ENCODE measurements around the gene SUMF1. TPM values are rescaled to one million over a fixed set of nuclear protein-coding genes. Genes with fewer than 3 reads are reported as not detected.

The SUMF1 gene
- polyA plus RNA-seq, 1 experiment = 51.4 TPM

GRCh38 chr3:4351872-4352271 lies 115.2 kb downstream of the SUMF1 start:
- TF ChIP-seq, protein P1, sequence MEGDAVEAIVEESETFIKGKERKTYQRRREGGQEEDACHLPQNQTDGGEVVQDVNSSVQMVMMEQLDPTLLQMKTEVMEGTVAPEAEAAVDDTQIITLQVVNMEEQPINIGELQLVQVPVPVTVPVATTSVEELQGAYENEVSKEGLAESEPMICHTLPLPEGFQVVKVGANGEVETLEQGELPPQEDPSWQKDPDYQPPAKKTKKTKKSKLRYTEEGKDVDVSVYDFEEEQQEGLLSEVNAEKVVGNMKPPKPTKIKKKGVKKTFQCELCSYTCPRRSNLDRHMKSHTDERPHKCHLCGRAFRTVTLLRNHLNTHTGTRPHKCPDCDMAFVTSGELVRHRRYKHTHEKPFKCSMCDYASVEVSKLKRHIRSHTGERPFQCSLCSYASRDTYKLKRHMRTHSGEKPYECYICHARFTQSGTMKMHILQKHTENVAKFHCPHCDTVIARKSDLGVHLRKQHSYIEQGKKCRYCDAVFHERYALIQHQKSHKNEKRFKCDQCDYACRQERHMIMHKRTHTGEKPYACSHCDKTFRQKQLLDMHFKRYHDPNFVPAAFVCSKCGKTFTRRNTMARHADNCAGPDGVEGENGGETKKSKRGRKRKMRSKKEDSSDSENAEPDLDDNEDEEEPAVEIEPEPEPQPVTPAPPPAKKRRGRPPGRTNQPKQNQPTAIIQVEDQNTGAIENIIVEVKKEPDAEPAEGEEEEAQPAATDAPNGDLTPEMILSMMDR (IDR thresholded peaks at IDR 0.05; ENCODE audit: low read depth, low read length) = no peak
- CTCF ChIA-PET = interaction anchor here (1.0 to 18.5 kb wide), 42 partner anchors 9 to 707 kb away, joined by 3 to 336 read pairs (median 6); partner anchors contain the start of genes ITPR1 and SUMF1
- POLR2A ChIA-PET = no interaction called here
- Histone ChIP-seq H3K4me3 (ENCODE audit: low read depth, low read length) (no peak overlapping the region), H3K9me3 (ENCODE audit: control insufficient read depth, insufficient read depth, low read length) (no peaks in the 10 kb centered on the region), H3K27ac (ENCODE audit: low read depth, low read length) (no peak overlapping the region), H3K27me3 (ENCODE audit: control insufficient read depth, insufficient read depth, low read length) (no peaks in the 10 kb centered on the region)
- no peak for DNase-seq (ENCODE audit: low read depth, low spot score)

GRCh38 chr3:4351164-4351855 lies 115.8 kb downstream of the SUMF1 start:
- CTCF ChIA-PET = interaction anchor here (0.6 to 18.5 kb wide), 89 partner anchors 9 to 727 kb away, joined by 3 to 336 read pairs (median 5); partner anchors contain the start of genes ITPR1 and SUMF1
- peak overlapping the region; percentile 21; the same call in 1 of the 2 replicates for H3K4me3 ChIP-seq (ENCODE audit: low read depth, low read length)
- POLR2A ChIA-PET = interaction anchor here (1.0 to 2.2 kb wide), 2 partner anchors 116 to 142 kb away, joined by 5 to 18 read pairs; partner anchors contain the start of genes ITPR1 and SUMF1
- H3K27me3 ChIP-seq (ENCODE audit: control insufficient read depth, insufficient read depth, low read length) = no peaks in the 10 kb centered on the region
- peak overlapping the region; percentile 52 for H3K27ac ChIP-seq (ENCODE audit: low read depth, low read length)
- no peak for DNase-seq (ENCODE audit: low read depth, low spot score)
- no peaks in the 10 kb centered on the region for H3K9me3 ChIP-seq (ENCODE audit: control insufficient read depth, insufficient read depth, low read length)
- TF ChIP-seq, protein P1 (IDR thresholded peaks at IDR 0.05; ENCODE audit: low read depth, low read length) = no peak

DNA sequence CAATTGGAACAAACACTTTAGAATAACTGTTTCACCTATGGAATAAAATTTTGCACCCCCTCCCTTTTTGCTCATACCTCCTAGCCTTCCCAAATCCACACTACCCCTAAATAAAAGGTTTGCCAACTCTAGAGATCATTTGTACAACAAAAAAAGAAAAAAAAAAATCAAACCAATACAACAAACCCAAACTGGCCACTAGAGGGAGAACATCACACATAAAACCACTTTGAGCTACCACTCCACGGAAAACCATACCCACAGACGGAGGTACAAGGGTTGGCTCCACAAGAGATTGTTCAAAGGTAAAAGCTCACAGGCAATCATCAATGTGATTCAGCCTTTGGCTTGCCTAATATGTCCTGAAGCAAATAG lies 116.3 kb downstream of the SUMF1 start:
- peak; percentile 47 for DNase-seq (ENCODE audit: low read depth, low spot score)
- Histone ChIP-seq H3K4me3 (ENCODE audit: low read depth, low read length) (no peak overlapping the region), H3K9me3 (ENCODE audit: control insufficient read depth, insufficient read depth, low read length) (no peaks in the 10 kb centered on the region), H3K27ac (ENCODE audit: low read depth, low read length) (no peak overlapping the region), H3K27me3 (ENCODE audit: control insufficient read depth, insufficient read depth, low read length) (no peaks in the 10 kb centered on the region)
- TF ChIP-seq, protein P1 (IDR thresholded peaks at IDR 0.05; ENCODE audit: low read depth, low read length) = peak; percentile 81
- CTCF ChIA-PET = interaction anchor here (0.5 to 18.5 kb wide), 96 partner anchors 9 to 1151 kb away, joined by 3 to 336 read pairs (median 5); partner anchors contain the start of genes ITPR1 and SUMF1
- POLR2A ChIA-PET = interaction anchor here (0.6 to 2.2 kb wide), 3 partner anchors 117 to 233 kb away, joined by 4 to 18 read pairs (median 5); partner anchors contain the start of genes ITPR1 and SUMF1

DNA sequence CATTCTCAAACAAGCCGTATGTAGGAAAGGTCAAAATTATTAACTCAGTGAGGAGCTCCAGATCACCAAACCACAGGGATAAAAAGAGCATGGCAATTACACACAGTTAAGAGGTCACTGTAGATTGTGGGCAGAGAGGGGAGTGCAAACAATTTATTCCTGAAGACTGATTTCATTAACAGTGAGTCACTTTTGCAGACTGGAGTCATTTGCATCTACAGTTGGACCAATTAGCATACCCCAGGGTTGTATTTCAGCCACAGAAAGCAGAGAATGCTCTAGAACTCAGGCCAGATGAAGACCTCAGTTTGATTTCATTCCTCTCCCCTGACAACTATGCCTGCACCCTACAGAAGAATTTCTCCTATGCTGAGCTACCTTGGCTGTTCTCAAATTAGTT lies 123.8 kb downstream of the SUMF1 start:
- TF ChIP-seq, protein P1 (IDR thresholded peaks at IDR 0.05; ENCODE audit: low read depth, low read length) = no peak
- no peaks in the 10 kb centered on the region for H3K9me3 ChIP-seq (ENCODE audit: control insufficient read depth, insufficient read depth, low read length)
- CTCF ChIA-PET = interaction anchor here (0.8 to 18.5 kb wide), 4 partner anchors 8 to 294 kb away, joined by 3 to 336 read pairs (median 30); no protein-coding TSS in a partner anchor
- H3K27me3 ChIP-seq (ENCODE audit: control insufficient read depth, insufficient read depth, low read length) = no peaks in the 10 kb centered on the region
- H3K4me3 ChIP-seq (ENCODE audit: low read depth, low read length) = no peak overlapping the region
- POLR2A ChIA-PET = interaction anchor here (1.8 kb wide), 1 partner anchor 150 kb away, joined by 5 read pairs; the partner anchor contains the start of gene ITPR1
- no peak overlapping the region for H3K27ac ChIP-seq (ENCODE audit: low read depth, low read length)
- DNase-seq (ENCODE audit: low read depth, low spot score) = no peak

- no peaks in the 10 kb centered on the region for H3K9me3 ChIP-seq (ENCODE audit: control insufficient read depth, insufficient read depth, low read length)
- H3K27ac ChIP-seq (ENCODE audit: low read depth, low read length) = no peak overlapping the region
- H3K4me3 ChIP-seq (ENCODE audit: low read depth, low read length) = no peak overlapping the region
- ChIA-PET POLR2A (interaction anchor here (1.8 kb wide), 1 partner anchor 152 kb away, joined by 5 read pairs; the partner anchor contains the start of gene ITPR1), CTCF (interaction anchor here (0.7 to 18.5 kb wide), 4 partner anchors 10 to 314 kb away, joined by 3 to 336 read pairs (median 30); no protein-coding TSS in a partner anchor)
- no peaks in the 10 kb centered on the region for H3K27me3 ChIP-seq (ENCODE audit: control insufficient read depth, insufficient read depth, low read length)
- TF ChIP-seq, protein P1 (IDR thresholded peaks at IDR 0.05; ENCODE audit: low read depth, low read length) = no peak
- no peak for DNase-seq (ENCODE audit: low read depth, low spot score)
Observed at GRCh38 chr3:4341336-4341675, 125.8 kb downstream of the SUMF1 start.

Data from AG04450 (cell line).